GM12873 (cell line): ENCODE results near the gene ZMPSTE24.
A peak's percentile ranks its signal among the peaks of the same experiment; 100 is the strongest.

Experiments used
- TF ChIP-seq, protein P1 (sequence below): IDR thresholded peaks from 2 replicates; pipeline ENCODE4 v1.5.1; 2012; ENCODE audit warnings: low read depth, mild to moderate bottlenecking, moderate library complexity, low read length, control low read depth; ENCODE audit not compliant: insufficient read depth; ENCODE audit errors: missing control alignments

The ZMPSTE24 gene

DNA sequence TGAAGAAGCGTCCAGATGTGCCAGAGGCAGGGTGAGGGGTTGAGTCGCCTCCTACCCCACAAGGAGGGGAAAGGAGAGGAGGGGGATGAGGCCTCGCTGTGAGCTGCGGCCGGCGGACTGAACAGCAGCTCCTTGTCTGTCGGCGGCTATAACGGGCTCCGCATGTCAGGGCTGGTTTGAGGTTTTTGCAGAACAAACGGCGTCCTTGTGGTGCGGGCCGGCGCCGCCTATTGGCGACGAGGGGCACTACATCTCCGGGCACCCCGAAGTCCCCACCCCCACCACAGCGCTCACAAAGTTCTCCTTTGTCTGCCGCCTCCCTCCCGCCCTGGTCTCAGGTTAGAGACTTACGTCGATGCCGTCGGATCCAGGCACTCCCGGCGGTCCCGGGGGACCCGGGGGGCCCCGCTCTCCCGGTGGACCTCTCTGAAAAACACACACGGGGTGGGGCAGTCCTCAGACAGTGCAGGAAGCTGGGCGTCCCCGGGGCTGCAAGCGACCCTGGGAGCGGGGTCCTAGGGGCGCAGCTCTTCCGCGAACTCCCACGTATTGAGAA, 57.3 kb downstream of the ZMPSTE24 start:
- TF ChIP-seq, protein P1, sequence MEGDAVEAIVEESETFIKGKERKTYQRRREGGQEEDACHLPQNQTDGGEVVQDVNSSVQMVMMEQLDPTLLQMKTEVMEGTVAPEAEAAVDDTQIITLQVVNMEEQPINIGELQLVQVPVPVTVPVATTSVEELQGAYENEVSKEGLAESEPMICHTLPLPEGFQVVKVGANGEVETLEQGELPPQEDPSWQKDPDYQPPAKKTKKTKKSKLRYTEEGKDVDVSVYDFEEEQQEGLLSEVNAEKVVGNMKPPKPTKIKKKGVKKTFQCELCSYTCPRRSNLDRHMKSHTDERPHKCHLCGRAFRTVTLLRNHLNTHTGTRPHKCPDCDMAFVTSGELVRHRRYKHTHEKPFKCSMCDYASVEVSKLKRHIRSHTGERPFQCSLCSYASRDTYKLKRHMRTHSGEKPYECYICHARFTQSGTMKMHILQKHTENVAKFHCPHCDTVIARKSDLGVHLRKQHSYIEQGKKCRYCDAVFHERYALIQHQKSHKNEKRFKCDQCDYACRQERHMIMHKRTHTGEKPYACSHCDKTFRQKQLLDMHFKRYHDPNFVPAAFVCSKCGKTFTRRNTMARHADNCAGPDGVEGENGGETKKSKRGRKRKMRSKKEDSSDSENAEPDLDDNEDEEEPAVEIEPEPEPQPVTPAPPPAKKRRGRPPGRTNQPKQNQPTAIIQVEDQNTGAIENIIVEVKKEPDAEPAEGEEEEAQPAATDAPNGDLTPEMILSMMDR, result peak; percentile 95

DNA sequence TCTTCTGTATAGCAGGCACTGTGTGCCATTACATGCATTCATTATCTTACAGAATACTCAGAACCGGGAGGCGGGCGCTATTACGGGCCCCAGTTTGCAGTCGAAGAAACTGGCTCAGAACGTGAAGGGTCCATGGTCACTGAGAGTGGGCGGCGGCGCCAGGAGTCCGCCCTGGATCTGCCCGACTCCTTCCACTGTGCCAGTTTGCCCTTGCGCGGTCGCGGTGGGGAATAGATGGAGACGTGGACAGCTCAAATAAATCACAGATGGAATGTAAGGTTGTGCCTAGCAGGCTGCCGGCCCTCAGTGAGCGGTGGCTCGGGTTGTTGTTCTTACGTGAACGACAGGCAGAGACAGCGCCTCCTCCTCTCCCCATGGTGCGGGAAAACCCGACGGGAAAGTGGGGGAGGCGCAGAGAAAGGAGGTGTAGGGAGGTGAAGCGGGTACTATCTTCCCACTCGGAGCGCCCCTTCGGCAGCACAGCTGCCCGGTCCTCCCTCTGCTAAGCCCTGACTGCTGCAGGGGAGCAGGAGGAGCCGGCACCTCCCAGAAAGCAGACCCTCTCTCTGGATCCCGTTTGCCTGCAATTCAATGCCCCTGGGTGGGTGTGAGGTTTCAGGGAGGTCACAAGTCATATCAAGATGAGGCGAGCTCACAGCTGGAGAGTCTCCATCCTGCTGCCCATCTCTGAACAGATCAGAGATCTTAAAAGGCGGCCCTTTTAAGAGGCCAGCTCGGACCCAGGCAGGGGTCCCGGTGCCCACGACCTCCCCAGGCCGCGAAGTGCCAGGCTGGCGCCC, 58.0 kb downstream of the ZMPSTE24 start:
- TF ChIP-seq, protein P1, result no peak

DNA sequence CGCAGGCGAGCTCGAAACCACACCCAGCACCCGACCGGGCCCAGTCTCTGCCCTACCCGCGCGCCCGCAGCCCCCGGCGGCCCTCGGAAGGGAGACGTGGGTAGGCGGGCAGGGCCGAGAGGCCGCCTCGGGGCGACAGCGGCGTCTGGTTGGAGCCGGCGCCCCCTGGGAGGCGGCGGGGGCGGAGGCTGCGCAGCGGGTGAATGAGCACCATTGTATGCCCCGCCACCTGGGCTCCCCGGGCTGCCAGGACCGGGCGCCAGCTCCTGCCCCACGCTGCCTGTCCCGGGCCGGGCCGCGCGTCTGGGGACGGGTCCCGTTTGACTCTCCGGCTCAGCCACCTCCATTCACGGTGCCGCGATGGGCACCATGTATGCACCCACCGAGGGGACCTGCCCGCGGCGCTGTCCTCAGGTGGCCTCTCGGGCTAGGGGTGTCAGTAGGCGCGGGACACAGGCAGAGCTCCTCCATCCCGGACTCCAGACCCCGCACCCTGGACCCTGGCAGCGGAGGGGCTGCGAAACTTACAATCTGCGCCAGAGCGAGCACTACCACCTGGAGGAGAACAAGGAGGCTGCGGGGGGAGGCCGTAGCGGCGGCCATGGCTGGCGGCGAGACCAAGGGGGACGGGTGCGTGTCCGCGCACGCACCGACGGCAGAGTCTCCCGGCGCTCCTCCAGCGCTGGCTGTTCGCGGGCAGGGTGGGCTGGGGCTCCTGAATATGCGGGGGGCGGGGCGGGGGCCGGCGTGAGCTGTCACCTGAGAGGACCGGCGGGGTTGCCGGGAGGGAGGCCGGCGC, 58.8 kb downstream of the ZMPSTE24 start, which contains the start of gene COL9A2:
TSS of gene COL9A2 (minus strand) at position 692 of the 799 bp plus-strand sequence. CDS start at position 603, 89 bp downstream.
- TF ChIP-seq, protein P1, result peak; percentile 6

DNA sequence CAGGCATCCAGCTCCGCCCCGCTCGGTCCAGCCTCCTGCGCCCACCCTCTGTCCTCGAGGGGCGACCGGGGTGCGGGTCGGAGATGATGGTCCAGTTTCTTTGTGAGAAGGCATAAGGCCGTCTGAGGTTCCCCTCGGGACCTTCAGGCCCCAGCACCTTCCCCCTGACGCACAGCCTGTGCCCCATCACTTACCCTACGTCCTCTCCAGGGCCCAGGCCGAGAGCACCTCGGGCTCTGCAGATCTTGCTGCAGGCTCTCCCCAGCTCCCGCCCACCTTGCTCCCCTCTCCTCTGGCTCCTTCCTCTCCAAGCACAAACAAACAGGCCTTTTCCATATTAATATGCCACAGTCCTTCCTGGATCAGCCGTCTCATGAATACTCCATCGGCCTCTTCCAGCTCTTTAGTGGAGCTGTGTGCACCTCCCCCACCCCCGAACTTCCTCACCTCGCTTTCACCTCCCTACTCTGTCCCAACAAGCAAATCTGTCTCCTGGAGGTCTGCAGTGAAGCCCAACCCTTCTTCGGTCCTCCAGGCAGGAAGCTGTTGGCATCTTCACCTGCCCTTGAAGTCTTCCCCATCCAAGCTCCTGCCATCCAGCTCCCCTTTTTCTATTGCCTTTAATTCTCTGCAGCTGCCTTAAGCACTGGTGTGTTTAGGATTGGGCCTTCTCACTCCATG, 59.5 kb downstream of the ZMPSTE24 start:
- TF ChIP-seq, protein P1, result no peak

DNA sequence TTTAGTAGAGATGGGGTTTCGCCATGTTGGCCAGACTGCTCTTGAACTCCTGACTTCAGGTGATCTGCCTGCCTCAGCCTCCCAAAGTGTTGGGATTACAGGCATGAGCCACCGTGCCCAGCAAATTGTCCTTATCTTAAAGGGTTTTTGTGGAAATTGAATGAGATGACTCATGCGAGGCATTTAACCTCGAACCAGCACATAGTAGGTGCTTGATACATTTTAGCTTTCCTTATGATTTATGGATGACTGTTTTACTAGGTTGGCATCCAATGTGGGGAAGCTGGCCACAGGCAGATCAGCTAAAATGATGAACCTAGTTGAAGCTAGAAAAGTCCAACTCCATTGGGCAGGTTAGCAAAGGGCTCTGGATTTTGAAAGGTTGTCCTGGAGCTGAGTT, 60.4 kb downstream of the ZMPSTE24 start:
- TF ChIP-seq, protein P1, result no peak

DNA sequence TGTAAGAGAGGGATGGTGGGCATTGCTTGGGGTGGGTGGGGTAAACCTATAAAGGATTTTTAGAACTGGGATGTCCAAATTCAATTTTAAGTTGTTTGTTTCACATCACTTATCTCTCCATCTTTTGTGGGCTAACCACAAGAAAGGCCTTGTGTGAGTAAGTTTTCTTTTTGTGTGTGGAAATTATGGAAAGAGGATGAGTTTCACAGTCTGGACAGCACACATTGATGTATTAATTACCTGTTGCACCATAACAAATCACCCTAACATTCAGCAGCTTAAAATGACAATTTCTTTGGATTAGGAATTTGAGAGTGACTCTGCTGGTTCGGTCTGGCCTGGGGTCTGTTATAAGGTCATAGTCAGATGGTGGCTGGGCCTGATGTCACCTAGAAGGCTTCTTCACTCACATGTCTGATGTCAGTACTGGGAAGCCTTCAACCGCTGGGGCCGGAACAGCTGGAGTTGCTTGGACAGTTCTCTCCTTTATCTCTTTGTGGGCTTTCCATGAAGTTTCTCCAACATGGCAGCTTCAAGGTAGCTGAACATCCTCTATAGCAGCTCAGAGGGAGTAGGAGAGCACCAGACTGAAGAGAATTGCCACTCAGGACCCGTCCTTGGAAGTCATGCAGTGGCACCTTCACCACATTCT, 61.1 kb downstream of the ZMPSTE24 start:
- TF ChIP-seq, protein P1, result no peak
